Stimulated activated CD4-positive, alpha-beta T cell treated with anti-CD3 and anti-CD28 coated beads, Interleukin-4, amount 100 ng/mL, for 24 hours (primary cell): Measurements from ENCODE around the gene ATXN1.
A peak's percentile ranks its signal among the peaks of the same experiment; 100 is the strongest.

Experiments used
- DNase-seq: peaks from one replicate; pipeline ENCODE4 v3.0.0-alpha.2; 2020

Gene ATXN1

DNA sequence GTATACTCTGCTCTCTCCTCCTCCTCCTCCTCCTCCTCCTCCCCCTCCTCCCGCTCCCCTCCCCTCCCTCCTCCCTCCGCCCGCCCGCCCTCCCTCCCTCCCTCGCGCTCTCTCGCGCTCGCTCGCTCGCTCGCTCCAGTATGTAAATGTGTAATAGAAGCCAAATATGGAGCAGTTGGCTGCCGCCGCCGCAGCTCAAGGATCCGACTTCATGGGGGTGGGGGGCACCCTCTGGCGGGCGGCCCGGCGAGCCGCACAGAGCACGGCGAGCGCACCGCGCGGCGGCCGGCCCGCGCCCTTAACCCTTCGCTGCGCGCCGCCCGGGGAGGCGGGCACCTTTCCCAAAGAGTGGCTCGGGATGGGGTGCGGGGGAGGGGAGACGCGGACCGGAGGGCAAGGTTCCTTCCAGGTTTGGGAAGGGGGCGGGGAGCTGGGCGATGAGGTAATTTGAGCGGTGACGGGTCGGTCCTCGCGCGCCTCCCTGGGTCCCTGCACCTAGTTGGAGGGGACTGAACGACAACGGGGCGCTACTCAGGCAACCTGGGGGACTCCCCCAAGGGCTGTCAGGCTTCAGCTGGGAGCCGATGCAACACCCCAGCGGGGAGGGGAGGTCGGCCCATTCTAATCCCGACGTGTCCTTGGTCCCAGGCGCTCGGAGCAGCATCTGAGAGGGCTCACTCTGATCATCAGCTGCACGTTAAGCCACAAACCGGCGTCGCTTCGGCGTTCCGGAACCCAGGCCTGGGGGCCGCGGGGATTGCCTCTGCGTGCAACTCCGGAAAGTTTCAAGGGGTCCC is 409 bp upstream of the ATXN1 start:
- peak; percentile 83 for DNase-seq

GRCh38 chr6:16759646-16760515 is 1.4 kb downstream of the ATXN1 start:
- peak; percentile 80 for DNase-seq

DNA sequence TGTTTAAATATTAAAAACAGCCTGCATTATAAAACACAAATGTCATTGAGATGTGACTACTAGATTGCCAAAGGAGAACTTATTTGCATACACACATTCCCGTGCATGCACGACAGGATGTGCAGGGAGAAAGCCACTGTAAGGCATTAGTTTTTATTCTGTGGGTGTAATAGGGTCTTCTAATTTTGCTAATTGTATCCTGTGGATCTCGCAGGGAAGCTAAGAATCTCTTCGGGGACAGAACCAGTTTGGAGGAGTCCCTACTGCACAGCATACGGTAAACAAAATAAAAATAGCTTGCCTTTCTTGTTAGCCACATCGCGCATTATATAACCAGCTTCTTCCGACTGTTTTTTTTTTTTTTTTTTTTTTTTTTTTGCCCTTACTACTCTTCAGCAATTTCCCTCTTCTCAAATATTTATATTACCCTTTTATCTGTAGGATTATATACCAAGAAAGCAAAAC is 2.0 kb downstream of the ATXN1 start:
- no peak for DNase-seq

DNA sequence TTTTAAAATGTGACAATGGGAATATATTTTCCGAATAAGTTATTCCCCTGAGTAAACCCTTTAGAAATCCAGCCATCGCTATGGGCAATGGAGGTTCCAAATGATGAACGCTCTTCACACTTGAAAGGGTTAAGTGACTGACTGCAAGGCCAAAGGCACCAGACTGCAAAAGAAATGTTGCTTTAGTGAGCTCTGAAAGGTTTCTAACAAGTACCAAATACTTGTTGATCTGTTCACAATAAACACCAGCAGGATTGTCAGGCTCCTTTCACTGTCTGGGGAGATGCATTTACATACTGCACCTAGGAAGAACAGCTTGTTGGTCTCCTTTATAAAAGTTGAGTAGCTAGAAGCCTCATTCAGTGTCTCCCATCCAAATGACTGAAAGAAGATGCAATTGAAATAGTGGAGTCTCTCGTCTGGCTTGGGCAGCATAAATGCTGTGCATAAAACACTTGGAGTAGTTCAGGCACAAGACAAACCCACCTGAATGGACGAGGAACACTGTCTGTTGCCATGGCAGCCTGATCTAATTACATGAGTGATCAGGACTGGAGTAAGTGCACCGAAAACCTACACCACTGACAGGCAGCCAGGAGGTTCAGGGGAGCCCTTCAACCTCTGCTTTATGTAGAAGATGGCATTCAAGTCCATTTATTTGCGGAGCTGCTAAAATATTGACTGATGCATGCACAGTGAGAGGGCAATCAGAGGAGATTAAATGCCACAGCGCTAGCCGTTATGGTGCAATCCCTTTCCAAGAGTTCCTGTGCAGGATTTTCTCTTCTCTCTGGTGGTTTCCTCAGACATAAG is 2.9 kb downstream of the ATXN1 start:
- no peak for DNase-seq

- DNase-seq = no peak
These were observed 3.9 kb downstream of the ATXN1 start for GRCh38 chr6:16757332-16757731.

- no peak for DNase-seq
These were observed 4.5 kb downstream of the ATXN1 start for GRCh38 chr6:16756660-16757255.

GRCh38 chr6:16755544-16755943 is 5.7 kb downstream of the ATXN1 start:
- DNase-seq = no peak

- DNase-seq = no peak
These were observed 6.4 kb downstream of the ATXN1 start for GRCh38 chr6:16754876-16755275.

- no peak for DNase-seq
These were observed 7.0 kb downstream of the ATXN1 start for GRCh38 chr6:16754274-16754673.

DNA sequence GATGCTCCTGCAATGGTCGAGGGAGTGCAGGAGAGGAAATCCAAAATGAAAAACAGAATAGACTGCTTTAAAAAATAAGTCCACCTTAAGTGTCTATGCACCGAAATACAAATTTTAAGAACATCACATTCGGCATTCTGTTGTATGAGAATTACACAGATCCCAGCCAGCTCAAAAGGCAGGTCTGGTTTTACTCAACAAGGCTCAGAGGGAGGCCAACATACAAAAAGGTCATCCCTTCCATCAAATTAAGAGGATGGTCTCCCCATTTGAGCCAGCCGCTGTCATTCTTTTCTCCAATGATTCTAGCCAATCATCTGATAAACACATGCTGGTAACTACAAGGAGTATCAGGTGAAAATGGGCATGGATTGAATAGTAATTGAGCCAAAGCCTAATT is 7.9 kb downstream of the ATXN1 start:
- DNase-seq = no peak

GRCh38 chr6:16752206-16752866 is 8.9 kb downstream of the ATXN1 start:
- DNase-seq = no peak

- no peak for DNase-seq
These were observed 9.9 kb downstream of the ATXN1 start for GRCh38 chr6:16751251-16751946.

- DNase-seq = no peak
These were observed 10.7 kb downstream of the ATXN1 start for GRCh38 chr6:16750566-16750965.

- DNase-seq = no peak
These were observed 11.5 kb downstream of the ATXN1 start for GRCh38 chr6:16749516-16750485.

GRCh38 chr6:16748025-16748319 is 13.3 kb downstream of the ATXN1 start:
- DNase-seq = no peak

DNA sequence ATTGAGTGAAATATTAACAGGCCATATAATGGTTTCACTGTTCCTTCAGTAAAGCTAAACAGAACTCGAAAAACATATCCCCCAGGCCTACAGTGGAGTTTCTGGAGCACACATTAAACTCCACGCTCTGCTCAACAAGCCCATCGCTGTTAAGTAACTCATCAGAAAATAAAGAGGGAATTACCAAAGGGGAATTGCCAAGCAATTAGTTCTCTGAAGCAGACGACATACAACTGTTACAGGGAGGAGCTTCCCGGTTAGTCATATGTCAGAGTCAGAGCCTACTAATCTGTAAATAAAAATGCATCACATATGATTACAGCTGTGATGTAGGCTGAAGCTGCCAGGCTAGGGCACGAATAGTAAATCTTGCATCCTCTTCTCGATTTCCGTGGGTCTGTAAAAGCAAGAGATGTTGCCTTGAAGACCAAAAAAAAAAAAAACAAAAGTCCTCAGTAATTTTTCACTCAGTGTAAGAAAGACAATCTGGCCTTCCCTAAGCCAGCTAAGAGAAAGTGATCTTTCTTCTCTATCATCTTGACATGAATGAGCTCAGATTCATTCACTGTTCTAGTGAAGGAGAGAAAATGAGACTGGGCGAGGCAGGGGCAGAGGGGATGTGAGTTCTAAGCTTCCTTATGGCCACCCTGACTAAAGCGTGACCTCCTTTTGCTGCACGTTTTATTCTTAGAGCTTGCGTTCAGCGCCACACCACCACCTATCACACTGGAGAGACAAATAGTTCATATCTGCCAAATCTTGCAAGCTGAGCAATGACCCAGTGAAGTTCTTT is 13.8 kb downstream of the ATXN1 start:
- DNase-seq = no peak

DNA sequence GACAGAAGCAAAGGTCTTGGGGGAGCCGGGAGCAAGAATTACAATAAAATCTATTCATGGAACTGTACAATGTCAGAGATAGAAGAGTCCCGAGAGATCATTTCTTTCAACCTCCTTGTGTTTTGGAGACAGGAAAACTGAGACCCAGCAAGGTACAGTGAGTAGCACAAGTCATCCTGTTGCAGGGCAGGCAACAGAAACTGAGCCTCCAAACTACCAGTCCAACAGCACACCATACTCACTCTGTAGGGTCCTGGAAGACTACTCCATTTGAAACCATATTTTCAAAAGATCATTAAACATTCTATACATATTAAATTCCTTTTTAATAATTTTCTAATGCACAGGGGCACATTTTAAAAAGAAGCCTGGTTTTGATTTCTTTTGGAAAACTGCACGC is 14.4 kb downstream of the ATXN1 start:
- DNase-seq = no peak

GRCh38 chr6:16746401-16746800 is 14.9 kb downstream of the ATXN1 start:
- DNase-seq = no peak

GRCh38 chr6:16743664-16744210 is 17.5 kb downstream of the ATXN1 start:
- DNase-seq = no peak
